GM12864 (cell line): ENCODE measurements around the gene TRAFD1.

Experiments used
- DNase-seq: peaks from one replicate; pipeline ENCODE4 v3.0.0-alpha.2; 2011; ENCODE audit warnings: low read depth
- H3K4me3 ChIP-seq: 2 replicates; pipeline ENCODE4 v1.5.1; 2011; ENCODE audit warnings: mild to moderate bottlenecking, low read depth, low read length, control low read depth
- CTCF ChIP-seq: IDR thresholded peaks from 2 replicates; pipeline ENCODE4 v1.5.1; 2011; ENCODE audit warnings: low read depth, mild to moderate bottlenecking, moderate library complexity, low read length, control low read depth, inconsistent platforms; ENCODE audit errors: missing control alignments

Gene TRAFD1

DNA sequence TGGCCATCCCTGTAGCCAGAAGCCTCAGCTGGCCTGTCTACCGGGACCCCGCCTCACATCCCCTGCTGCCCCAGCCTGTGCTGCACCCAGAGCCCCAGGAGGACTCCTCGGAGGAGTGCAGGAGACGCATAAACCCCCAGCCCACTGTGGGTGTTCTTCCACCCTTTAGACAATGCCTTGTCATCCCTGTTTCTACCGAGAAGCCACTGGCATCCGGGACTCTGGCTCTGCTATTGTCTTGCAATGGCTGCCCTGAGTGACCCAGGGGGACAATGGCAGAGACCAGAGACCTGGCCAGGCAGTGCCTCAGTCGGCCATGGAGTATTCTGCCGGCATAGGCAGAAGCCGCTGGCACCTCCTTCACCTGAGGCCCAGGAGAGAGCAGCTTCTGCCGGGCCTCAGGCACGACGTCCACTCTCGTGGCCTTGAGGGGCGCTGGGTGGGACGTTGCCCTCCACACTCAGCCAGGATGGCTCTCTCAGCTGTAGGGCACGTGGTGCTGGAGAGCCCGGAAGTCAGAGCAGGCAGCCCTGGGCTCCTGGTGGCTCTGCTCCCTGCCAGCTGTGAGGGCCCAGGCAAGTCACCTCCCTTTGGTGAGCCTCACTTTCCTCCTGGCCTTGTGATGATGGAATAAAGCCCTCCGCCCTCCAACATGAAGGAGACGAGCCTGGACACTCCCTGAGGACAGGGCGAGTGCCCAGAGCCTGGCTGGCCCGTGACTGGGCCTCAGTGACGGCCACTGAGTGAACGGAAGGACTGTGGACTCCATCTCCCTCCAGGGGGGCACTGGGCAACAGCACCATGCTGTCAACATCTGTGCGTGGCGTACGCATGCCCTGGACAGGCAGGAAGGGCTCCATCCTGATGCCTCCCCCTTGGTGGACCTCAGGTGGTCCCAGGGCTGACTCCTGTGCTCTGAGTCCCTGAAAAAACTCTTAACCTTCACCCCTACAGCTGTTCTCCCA, 41.0 kb downstream of the TRAFD1 start:
- no peak for TF ChIP-seq CTCF
- no peak for DNase-seq
- no peak overlapping the region for H3K4me3 ChIP-seq

DNA sequence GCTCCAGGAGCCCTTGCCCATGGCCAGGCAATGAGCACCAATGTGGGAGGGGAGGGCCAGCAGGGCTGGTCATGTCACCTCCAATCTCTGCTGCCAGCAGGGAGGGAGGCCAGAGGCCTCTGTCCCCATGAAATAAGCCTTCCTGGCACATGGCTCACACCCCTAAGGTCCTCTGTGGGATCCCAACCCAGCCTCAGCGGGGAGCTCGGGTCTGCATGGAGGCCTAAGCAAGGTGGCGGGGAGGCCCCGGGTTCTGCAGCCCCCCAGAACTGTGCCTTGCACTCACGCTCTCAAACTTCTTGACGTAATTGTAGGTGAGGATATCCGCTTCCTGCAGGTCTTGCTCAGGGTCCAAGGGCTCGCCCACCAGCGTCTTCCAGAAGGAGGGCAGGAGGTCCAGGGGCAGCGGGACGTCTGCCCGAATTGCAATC, 41.7 kb downstream of the TRAFD1 start:
- no peak for DNase-seq
- TF ChIP-seq CTCF = no peak
- no peak overlapping the region for H3K4me3 ChIP-seq

DNA sequence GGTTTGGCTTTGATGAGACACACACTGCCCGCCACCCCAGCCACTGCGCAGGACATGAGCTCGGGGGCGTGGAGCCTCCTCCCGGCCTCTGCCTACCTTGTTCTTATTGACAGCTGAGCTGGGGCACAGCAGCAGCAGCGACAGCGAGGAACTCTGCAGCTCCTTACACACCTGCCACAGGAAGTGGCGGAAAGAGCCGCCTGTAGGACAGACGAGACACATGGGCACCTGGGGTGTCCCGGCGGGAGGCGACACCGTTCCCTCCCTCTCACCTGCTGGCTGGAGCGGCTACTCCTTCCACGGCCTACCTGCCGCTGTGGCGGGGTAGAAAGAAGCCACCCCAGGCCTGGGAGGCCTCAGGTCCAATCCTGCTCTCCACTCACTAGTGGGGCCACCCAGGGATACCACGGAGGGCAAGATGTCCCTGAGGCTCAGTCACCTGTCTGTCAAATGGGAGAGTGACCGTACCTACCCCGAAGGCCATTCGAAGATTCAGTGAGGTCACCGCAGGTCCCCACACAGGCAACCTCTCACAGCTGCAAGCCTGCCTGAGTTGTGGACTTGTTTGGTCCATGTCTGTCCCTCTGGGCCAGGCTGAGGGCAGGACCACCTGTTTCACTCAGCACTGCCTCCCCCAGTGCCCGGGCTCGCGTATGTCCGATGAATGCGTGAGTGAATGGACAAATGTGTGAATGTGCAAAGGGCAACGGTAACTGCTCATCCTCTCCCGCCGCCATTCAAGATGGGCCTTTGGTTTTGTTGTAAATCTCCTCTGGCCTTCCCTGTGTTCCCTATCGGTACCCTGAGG, 42.6 kb downstream of the TRAFD1 start:
- no peak overlapping the region for H3K4me3 ChIP-seq
- no peak for DNase-seq
- no peak for TF ChIP-seq CTCF

GRCh38 chr12:112168561-112168971, 43.2 kb downstream of the TRAFD1 start:
- no peak for DNase-seq
- no peak overlapping the region for H3K4me3 ChIP-seq
- no peak for TF ChIP-seq CTCF

DNA sequence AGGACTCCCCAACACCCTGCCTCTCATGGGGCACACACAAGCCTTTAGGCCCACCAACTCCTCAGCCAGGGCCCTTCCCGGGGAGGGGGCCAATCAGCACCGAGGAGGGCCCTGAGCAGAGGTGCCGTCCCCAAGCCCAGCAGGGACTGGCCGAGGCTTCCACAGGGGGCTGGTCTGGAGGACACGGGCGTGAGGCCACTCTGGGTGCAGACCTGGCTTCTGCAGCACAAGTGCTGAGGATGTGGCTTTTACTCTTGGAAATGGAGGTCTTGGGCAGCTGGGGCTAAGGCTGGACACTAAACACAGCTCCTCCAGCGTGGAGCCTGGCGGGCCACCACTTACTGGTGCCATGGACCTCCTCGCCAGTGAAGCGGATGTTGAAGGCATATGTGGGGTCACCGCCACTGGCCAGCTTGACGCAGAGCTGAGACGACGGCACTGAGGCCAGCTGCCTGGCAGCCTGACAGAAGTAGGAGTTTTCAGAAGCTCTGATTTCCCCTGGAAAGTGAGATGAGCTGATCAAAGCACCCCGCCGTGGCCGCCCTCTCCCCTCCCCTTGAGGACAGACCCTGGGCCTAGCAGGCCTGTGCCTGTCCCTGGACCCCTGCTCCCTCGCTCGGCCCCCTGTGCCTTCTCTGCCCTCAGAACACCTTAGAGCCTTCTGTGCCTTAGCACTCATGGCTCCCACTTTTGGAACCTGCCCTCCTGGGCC, 44.0 kb downstream of the TRAFD1 start:
- TF ChIP-seq CTCF = no peak
- no peak for DNase-seq
- H3K4me3 ChIP-seq = no peak overlapping the region

GRCh38 chr12:112169966-112170365, 44.6 kb downstream of the TRAFD1 start:
- TF ChIP-seq CTCF = no peak
- H3K4me3 ChIP-seq = no peak overlapping the region
- DNase-seq = no peak
